HG02870 (cell line): ENCODE data around the gene OAS3.

Experiments used
- ATAC-seq: cut with Tn5 transposase; IDR thresholded peaks from one replicate; pipeline ENCODE4 v1.9.1; 2021; ENCODE audit warnings: mild to moderate bottlenecking, moderate library complexity; ENCODE audit not compliant: unreplicated experiment

The OAS3 gene

DNA sequence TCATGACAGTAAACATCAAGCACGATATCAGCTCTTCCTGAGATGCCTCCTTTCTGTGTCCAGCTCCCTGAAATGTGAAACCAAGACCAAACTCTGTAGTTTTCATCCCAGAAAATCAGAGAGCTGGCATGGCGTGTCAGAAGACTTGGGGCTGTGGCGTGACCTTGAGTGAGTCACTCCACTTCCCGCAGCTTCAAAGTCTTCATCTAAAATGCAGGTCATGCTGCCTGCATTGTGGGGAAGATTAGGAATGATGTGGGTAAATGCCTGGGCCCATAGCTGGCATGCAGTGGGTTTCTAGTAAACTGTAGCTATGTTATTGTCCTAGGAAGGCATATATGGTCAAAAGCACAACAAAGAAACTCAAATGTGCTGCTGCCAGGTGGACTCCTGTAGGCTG is 68.9 kb downstream of the OAS3 start:
- no peak for ATAC-seq

DNA sequence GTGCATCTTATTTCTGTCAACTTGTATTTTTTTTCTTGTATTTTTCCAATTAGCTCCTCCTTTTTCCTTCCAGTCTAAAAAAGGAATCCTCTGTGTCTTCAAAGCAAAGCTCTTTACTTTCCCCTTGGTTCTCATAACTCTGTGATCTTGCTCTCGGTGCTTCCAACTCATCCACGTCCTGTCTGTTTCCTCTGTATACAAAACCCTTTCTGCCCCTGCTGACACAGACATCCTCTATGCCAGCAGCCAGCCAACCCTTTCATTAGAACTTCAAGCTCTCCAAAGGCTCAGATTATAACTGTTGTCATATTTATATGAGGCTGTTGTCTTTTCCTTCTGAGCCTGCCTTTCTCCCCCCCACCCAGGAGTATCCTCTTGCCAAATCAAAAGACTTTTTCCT is 72.4 kb downstream of the OAS3 start:
- ATAC-seq = no peak

DNA sequence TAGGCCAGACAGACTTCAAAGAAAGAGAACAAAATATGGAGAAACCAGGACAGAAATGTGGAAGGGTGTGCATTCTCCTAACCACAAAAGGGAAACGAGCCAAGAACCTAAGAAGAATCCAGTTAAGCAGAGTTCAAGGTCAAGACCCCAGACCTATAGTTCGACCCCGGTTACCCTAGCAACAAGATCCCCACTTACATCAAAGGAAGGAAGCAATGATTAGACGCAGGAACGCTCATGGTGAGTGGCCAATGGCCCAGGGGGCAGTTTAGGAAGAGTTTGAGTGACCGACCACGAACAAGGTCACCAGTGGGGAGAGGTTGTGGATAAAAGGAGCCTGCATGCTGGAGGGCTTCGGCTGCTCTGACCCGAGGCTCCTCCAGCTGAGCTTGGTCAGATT is 76.3 kb downstream of the OAS3 start:
- ATAC-seq = no peak

DNA sequence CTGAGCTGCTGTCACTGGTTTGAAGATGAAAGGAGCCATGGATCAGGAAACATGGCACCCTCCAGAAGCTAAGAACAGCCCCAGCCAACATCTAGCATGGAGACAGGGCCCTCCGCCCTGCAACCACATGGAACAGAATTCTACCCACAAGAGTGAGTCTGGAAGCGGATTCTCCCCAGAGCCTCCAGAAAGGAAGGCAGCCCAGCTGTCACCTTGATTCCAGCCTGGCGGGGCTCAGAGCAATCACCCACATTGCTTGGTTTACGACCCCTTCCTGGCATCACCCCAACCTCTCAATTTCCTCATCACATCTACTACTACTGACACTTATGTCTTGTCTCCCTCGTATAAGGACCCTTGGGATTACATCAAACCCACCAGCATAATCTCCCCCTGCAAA is 78.5 kb downstream of the OAS3 start:
- no peak for ATAC-seq

DNA sequence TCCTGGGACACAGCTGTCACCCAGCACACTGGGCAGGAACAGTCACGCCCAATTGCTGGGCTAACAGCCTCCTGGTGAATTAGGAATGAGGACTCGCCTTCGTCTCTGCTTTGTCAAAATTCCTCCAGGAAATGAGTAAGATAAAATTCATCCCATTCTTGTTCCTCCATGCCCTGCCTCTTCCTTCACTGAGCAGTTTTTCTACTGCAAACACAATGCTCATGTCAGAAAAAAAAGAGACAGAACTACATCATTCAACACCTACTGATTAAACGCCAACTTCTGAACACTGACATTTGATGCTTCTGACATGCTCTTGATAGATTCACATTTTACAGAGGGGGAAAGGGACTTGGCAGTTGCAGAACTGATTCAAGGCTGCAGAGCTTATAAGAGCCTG is 80.8 kb downstream of the OAS3 start:
- no peak for ATAC-seq

DNA sequence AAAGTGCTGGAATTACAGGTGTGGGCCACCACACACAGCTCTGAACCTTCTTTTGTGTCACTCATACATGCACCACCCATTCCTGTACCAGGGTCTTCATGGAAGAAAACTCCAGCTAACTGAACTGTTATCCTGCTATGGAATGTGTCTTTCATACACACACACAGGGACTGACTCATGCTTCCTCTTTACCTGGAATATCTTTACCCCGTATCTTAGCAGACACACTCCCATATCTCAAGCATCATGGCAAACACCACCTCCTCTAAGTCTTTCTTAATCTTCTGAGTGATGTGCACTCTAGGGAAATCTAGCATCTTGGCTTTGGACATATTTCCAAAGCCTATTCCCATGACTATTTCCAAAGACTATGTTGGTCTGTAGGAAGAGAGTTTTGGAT is 83.2 kb downstream of the OAS3 start:
- ATAC-seq = no peak
